DMS 273 (cell line): Measurements from ENCODE around the gene EIF2S2.

Source experiments
- DNase-seq: peaks from one replicate; lab custom pipeline; 2025; ENCODE audit not compliant: unreplicated experiment; lab: John Stamatoyannopoulos, UW

EIF2S2 gene

DNA sequence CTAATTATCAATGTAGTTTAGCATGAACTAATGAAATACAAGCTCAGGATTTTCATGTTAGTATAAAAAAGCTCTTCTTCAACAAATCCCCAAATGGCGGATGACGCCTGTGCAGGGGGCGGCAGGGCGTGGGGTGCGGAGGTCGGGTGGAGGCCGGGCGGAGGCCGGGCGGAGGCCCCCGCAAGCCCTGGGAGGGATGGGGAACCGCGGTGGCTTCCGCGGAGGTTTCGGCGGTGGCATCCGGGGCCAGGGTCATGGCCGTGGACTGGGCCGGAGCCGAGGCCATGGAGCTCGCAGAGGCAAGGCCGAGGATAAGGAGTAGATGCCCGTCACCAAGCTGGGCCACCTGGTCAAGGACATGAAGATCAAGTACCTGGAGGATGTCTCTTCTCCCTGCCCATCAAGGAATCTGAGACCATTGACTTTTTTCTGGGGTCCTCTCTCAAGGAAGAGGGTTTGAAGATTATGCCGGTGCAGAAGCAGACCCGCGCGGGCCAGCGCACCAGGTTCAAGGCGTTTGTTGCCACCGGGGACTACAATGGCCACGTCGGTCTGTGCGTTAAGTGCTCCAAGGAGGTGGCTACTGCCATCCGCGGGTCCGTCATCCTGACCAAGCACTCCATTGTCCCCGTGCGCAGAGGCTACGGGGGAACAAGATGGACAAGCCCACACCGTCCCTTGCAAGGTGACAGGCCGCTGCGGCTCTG is 10.4 kb upstream of the EIF2S2 start:
- DNase-seq: no peak

DNA sequence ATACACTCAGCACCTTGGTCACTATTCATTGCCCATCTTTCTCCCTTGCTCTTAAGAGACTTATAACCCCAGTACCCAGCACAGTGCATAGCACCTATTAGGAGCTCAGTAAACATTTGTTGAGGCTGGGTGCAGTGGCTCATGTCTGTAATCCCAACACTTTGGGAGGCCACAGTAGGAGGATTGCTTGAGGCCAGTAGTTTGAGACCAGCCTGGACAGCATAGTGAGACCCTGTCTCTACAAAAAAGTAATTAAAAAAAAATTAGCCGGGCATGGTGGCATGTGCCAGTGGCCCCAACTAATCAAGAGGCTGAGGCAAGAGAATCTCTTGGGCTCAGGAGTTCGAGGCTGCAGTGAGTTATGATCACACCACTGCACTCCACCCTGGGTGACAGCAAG is 8.2 kb upstream of the EIF2S2 start:
- DNase-seq: no peak

DNA sequence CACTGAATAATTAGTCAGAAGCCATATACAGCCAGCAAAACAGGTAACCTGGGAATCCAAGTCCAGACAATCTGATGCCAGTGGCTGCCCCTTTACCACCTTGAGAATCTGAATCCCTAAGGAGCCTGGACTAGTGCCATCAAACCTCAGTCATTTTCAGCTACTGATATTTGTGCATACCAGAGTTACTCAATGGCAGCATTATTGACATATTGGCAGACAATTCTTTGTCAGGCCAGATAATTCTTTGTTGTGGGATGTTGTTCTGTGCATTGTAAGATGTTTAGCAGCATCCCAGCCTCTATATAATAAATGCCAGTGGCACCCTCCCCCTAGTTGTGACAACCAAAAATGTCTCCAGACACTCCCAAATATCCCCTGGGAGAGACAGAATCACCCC is 3.2 kb upstream of the EIF2S2 start:
- no peak for DNase-seq

DNA sequence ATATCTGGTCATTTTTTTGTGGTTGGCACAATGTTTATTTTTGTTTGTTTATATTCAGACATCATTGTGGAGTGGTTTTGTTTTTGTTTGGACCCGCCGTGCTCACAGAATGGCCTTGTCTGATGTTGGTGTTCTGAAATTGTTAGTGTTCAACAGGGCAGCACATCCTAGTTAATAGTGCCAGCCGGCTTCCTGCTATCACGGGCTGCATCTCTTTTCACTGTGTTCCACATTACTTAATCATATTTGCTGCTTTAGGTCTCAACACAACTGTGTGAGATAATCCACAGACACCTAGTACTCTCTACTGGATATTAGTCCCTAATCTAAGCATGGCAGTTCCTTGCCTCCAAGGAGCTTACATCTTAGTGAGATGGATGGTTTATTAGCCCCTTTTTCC is 2.8 kb upstream of the EIF2S2 start:
- no peak for DNase-seq

DNA sequence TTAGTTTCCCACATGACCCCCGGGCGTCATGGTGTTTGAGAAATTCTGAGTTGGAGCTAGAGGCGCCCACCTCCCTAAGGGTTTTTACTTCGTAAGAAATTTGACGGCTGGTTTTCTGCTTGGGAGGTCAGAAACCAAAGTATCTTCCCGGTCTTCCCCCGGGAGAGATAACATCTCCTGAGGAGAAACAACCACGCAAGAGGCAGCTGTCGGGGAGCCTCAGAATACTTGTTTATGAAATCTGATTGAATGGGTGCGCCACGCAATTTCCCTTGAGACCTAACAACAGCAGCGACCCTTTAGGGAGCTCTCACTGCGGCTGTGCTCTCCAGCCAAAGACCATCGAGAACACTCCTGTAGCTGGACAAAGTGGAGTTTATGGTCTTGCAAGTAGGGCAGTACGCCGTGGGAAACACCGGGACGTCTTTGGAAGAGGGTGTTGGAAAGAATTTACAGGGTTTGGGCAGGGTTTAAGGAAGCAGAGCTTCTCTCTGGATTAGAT is 608 bp upstream of the EIF2S2 start:
- no peak for DNase-seq

DNA sequence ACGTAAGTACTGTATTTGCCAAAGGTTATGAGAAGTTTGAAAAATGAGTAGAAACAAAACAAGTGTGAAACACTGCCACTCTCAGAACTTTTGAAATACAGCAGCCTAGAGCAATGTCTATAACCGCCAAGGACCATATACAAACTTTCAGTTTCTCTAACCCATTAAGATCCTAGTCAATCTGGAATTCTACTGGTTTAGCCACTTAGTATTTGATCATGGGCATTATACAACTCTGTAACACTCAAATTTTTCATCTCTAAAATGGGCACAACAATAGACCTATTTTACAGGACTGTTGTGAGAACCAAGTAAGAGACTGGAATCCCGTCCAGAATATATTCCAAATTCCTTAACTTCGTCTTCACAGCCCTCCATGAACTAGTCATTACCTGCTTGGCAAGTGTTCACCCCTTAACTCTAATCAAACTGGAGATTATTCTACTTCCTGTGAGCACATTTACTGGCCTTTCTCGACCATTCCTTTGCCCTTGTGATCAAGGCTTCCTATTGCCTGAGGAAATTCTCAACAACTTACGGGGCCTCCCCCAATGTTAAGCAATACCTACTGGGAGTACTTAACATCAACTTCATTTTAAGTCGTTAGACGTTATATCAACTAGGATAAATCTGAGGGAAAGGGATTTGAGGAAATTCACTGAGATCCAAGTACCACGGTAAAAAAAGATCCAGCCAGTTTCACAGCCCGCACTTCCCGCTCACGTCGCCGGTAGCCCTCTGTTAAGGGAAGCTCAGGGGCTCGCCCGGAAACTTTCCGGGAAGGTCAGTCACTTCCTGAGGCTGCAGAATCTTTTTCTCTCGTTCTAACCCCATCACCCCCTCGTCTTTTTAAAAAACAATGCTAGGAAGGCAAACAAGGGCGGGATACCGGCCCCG is 1.1 kb downstream of the EIF2S2 start:
- DNase-seq: peak; percentile 44

DNA sequence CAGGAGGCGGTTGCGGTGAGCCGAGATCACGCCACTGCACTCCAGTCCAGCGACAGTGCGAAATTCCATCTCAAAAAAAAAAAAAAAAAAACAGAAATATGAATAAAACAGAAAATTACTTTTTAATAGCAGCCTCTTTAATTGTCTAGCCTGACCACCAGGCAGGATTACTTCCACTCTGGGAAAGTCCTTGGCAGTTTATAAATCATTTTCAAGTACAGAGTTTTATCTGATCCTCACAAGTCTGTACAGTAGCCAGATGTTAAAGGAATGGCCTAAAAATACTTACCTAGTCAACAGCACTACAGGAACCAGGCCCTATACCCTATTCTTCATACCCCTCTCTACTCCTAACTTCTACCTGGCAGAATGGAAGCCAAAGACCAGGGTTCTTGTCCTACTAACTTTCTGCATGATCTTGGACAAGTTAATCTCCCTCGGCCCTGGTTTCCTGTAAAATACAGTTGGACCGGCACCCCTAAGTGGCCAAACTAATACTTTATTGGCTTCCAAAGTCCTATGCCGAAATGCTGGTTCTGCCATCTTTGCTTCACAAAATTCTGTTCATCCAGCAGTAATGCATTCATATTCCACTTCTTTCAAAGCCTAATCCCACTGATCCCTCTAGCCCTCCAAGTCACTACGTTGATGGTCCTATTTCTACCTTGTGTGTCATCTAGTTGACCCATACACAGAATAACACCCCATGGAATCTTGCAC is 1.9 kb downstream of the EIF2S2 start:
- no peak for DNase-seq

DNA sequence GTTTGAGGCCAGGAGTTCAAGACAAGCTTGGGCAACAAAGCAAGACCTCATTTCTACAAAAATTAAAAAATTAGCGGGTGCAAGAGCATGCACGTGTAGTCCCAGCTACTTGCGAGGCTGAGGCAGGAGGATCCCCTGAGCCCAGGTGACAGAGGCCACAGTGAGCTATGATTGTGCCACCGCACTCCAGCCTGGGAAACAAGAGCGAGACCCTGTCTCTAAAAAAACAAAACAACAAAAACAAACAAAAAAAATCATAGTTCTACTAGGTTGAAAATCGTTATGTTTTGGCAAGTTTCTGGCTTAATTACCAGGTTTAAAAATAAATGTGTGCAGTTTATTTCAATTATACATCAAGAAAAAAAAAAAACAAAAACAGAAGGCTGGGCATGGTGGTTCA is 2.6 kb downstream of the EIF2S2 start:
- no peak for DNase-seq

DNA sequence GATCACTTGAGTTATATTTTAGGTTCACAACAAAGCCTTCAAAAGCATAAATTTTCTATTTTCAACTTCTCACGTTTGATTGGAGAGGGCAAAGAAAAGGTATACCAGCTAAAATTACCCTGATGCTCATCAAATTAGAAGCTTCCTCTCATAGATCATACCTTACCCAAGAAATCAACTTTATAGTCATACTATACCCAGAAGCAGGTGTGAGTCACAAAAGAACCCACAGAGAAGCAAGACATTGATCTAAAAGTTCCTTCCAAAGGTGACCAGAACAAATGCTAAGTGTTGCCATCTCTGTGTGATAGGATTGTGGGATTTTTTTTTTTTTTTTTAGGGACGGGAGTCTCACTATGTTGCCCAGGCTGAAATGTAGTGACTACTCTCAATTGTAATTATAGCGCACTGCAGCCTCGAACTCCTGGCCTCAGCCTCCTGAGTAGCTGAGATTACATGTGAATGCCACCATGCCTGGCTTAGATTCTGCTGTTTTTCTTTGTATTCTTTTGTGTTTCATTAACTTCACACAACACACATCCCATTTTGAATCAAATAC is 3.3 kb downstream of the EIF2S2 start:
- DNase-seq: no peak

DNA sequence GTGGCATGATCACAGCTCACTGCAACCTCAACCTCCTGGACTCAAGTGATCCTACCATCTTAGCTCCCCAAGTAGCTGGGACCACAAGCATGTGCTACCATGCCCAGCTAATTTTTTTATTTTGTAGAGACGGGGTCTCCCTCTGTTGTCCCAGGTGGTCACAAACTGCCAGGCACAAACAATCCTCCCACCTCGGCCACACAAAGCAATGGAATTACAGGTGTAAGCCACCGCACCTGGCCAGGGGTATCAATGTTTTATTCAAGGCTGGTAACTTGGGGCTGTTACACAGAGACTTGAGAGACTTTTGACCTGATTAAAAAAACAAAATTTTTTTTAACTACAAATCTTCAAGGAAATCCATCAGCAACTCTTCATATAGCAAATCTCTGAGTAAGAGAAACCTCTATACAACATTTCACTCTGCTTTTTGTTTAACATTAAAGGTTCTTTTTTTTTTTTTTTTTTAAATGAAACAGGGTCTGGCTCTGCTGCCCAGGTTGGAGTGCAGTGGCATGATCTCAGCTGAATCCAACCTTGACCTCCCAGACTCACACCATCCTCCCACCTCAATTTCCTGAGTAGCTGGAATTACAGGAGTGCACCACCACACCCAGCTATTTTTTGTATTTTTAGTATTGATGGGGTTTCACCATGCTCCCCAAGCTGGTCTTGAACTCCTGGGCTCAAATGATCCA is 5.9 kb downstream of the EIF2S2 start:
- DNase-seq: no peak

DNA sequence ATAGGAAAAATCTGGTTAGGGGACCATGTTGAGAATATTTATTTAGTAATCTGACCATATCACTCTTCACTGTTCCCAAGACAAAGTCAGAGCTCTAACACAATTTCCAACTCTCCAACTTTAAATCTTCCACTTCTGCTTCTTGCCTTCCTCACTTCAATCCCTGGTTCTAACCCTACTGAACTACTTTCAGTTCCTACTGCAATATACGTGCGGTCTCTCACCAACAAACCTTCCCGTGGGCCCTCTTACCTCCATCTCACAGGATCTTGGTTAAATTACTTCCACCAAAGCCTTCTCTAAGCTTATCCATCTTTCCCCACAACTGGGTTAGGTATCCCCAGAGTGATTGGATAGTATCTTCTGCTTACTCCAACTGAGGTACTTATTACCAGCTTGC is 8.0 kb downstream of the EIF2S2 start:
- DNase-seq: no peak

DNA sequence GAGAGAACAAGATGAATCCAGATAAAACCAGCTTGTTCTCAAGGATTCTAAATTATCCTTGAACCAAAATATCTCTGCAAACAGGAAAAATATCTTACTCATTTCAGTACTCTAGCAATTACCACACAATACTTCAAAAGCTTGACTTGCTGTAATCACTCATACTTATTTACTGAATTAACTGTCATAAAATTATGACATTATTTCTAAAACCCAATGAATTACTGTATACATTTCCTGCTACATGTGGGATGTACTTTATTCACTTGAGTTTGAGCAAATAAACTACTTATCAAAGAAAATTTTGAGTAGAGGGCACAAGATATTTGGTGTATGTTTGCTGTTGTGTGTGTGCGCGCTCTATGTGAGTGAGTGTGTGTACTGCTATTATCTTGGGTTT is 9.7 kb downstream of the EIF2S2 start:
- DNase-seq: no peak

DNA sequence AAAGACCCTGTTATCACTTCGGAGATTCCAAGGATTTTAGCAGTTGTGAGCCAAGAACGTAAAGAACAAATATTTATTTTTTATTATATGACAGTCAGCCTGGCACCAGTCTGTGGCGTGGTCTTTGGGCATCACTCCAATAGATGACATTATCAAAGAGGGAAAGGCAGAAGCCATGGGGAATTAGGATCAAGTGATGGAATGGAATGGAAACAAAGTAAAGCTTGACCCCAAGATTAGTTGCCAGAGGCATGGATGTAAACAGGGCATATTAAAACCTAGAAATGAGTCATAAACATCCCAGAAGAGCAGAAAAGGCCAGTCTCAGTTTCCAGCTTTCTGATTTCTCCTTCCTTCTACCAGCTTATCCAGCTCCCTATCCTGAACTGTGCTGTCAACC is 11.5 kb downstream of the EIF2S2 start:
- DNase-seq: no peak

DNA sequence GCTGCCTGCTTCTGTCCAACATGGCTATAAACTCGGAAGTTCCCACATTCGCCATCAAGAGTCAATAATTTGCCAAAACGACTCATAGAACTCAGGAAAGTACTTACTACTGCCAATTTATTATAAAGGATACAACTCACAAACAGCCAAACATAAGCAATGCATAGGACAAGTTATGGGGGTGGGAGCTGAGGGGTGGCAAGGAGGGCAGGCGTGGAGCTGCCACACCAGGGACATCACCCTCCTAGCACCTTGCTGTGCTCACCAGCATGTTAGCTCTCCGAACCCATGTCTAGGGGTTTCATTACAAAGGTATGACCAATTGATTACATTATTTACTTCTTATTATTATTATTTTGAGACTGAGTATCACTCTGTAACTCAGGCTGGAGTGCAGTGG is 12.4 kb downstream of the EIF2S2 start:
- DNase-seq: no peak

DNA sequence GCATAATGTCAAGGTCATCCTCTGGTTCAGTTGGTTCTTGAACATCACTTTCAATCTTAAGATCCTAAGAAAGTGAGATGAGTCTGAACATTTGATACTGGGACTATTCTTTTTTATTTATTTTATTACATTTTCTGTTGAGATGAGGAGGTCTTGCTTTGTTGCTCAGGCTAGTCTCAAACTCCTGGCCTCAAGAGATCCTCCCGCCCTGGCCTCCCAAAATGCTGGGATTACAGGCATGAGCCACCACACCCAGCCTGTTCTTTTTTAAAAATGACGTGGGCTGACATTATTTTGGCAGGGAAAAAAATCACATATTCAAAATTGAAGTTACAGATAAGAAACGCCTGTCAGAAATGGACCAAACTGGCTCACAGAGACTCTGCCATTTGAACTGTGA is 13.5 kb downstream of the EIF2S2 start:
- DNase-seq: no peak

DNA sequence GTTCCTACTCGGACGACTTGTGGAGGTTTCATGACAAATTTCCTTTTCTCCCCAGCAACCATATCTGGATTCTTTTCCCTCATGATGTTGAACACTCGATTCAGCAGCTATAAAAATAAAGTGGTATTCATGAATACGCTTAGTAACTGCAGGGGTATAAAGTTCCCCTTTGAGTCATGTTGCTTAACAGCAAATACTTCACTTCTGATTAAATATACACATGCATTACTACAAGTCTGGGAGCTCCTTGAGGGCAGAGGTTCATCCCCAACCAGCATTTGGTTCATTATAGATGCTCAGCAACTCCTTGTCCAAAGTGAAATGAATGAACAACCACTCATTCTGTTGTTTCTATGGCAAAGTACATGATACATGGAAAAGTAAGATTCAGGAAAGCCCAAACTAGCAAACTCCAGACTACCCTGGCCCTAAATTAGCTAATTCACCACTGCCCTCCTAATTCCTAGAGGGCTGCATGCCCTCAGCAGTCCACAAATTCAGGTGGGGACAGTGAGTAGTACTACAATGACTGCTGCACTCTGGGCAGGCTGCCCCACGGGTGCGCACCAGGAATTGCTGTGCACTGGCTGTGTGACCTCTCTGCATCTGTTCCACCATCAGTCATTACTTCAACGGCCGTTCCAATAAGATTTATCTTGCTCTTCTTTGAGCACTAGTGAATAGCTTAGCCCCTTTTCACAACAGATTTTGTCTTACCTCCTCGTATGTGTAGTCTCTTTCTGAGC is 15.2 kb downstream of the EIF2S2 start:
- DNase-seq: no peak

DNA sequence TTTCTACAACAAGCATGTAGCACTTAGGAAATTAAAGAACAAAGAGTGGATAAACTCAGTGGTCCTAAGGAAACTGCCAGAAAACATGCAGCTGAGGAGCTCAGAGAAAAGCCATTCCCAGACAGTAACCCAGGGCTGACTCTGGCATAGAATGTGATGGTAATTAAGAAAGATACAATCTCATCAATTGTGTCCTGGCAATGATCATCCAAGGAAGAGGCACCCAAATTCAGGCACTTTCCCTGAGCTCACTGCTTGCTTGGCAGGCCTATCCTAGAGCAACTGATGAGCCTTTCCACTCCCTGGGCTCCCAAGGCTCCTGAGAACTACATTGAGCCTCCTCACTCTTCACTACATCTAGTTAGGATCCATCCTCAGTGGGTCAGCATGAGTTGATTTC is 16.2 kb downstream of the EIF2S2 start:
- no peak for DNase-seq

DNA sequence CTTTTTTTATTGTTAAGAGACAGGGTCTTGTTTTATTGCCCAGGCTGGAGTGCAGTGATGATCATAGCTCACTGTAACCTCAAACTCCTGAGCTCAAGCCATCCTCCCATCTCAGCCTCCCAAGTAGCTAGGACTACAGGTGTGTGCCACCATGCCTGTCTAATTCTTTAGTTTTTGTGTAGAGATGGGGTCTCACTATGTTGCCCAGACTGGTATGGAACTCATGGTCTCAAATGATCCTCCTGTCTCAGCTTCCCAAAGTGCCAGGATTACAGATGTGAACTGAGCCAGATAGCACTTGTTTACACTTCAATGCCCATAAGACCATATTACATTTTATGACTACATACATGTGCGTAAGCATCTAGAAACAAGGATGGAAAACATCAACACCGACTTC is 18.1 kb downstream of the EIF2S2 start:
- DNase-seq: no peak

DNA sequence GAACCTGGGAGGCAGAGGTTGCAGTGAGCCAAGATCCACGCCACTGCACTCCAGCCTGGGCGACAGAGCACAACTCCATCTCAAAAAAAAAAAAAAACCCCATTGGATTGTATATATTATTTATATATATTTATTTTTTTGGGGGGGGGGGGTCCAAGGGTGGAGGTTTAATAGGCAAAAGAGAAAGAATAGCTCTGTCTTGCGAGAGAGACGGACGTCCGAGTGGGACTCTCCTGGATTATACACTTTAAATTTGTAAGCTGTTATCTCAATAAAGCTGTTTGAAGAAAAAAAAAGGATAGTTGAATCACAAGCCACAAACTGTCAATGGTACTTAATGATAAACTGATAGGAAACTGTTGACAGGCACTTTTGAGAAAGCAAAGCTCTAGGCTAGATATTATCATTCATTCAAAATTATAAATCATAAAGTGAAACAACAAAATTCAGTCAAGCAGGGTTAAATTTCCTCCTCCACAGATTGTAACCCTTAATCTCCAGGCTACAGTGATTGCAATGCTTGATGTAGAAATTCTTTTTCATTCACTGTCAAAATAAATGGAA is 20.3 kb downstream of the EIF2S2 start:
- DNase-seq: no peak

DNA sequence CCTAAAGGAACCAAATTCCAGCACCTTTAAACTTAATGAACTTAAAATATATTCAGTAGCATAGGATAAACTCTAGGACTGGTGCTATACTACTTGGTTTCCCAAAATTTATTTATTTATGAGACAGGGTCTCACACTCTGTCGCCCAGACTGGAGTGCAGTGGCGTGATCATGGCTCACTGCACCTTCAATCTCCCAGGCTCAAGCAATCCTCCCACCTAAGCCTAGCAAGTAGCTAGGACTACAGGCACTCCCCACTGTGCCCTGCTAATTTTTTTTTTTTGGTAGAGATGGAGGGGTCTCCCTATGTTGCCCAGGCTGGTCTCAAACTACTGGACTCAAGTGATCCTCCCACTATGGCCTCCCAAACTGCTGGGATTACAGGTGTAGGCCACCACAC is 21.4 kb downstream of the EIF2S2 start:
- DNase-seq: no peak
